Spleen (tissue), 11 donors: ENCODE data around the gene MMP17. TPM values are rescaled to one million over a fixed set of nuclear protein-coding genes. Genes with fewer than 3 reads are reported as not detected.

Experiments
- DNase-seq: peaks from one replicate; pipeline ENCODE4 v3.0.0-alpha.2; 2020
- H3K27ac ChIP-seq, 8 donors: fragments of 200-600 bp; sonication (generic) in 7 of 8; 1 replicate in 4 of 8; 2 replicates in 4 of 8; pipeline versions ENCODE4 v1.5.0 to v1.8.0; 2016 to 2021; ENCODE audit warnings: inconsistent platforms in 4 of 8, mild to moderate bottlenecking in 4 of 8, moderate library complexity in 1 of 8
- H3K27me3 ChIP-seq, 7 donors: fragments of 200-600 bp; sonication (generic) in 6 of 7; replicated peaks in 1 of 7; 1 replicate in 4 of 7; 2 replicates in 3 of 7; pipeline versions ENCODE4 v1.5.0 to v1.8.0; 2016 to 2021; ENCODE audit warnings: inconsistent platforms in 3 of 7, mild to moderate bottlenecking in 1 of 7
- H3K36me3 ChIP-seq, 6 donors: fragments of 200-600 bp; sonication (generic) in 5 of 6; 1 replicate in 4 of 6; 2 replicates in 2 of 6; pipeline versions ENCODE4 v1.5.0 to v1.8.0; 2016 to 2021; ENCODE audit warnings: inconsistent platforms in 2 of 6
- H3K4me1 ChIP-seq, 6 donors: fragments of 200-600 bp; sonication (generic) in 5 of 6; 1 replicate in 3 of 6; 2 replicates in 3 of 6; pipeline versions ENCODE4 v1.5.0 to v1.8.0; 2016 to 2021; ENCODE audit warnings: inconsistent platforms in 3 of 6
- H3K4me3 ChIP-seq, 8 donors: fragments of 200-600 bp; sonication (generic) in 7 of 8; 1 replicate in 4 of 8; 2 replicates in 4 of 8; pipeline versions ENCODE4 v1.5.0 to v1.8.0; 2016 to 2021; ENCODE audit warnings: inconsistent platforms in 4 of 8, mild to moderate bottlenecking in 4 of 8, moderate library complexity in 2 of 8
- H3K9me3 ChIP-seq, 8 donors: fragments of 200-600 bp; sonication (generic) in 7 of 8; 1 replicate in 4 of 8; 2 replicates in 4 of 8; pipeline versions ENCODE4 v1.5.0 to v1.8.0; 2016 to 2021; ENCODE audit warnings: inconsistent platforms in 4 of 8
- CTCF ChIP-seq, 11 experiments: fragments of 200-600 bp in 7 of 11; fragments of 450-650 bp in 4 of 11; sonication (generic) in 4 of 11; IDR thresholded peaks in 8 of 11; conservative IDR thresholded peaks in 3 of 11; 1 replicate in 7 of 11; 2 replicates in 4 of 11; pipeline versions ENCODE4 v1.4.0 to v1.8.0; 2016 to 2021; ENCODE audit warnings: antibody characterized with exemption in 11 of 11, inconsistent platforms in 4 of 11, mild to moderate bottlenecking in 1 of 11
- POLR2A ChIP-seq, 3 donors: fragments of 450-650 bp; IDR thresholded peaks; one replicate each; pipeline ENCODE4 v1.5.1; 2017; ENCODE audit warnings: antibody characterized with exemption in 3 of 3, mild to moderate bottlenecking in 1 of 3
- POLR2AphosphoS5 ChIP-seq, 3 donors: sonication (generic); formaldehyde crosslinking; IDR thresholded peaks; one replicate each; pipeline ENCODE4 v1.5.1; 2017; ENCODE audit warnings: antibody characterized with exemption in 3 of 3
- WGBS, 5 donors: extraction: QIAGEN DNeasy Blood & Tissue Kit in 3 of 5; methylation state at CpG; one replicate each; pipeline versions ENCODE4 v1.1.5 to v1.1.7; 2013 to 2018; 5-methylcytosine and 5-hydroxymethylcytosine counted together
- intact Hi-C: fragments of 100-400 bp; cut with DNase I; formaldehyde crosslinking; loops from one replicate; pipeline ENCODE4 v1.15.0; 2023; ENCODE audit warnings: low total_unique reads
- polyA plus RNA-seq, 3 donors: library from polyadenylated mRNA; stranded (reverse); fragments of 200-250 nt; gene quantifications; one replicate each; pipeline ENCODE4 v1.2.1, GENCODE V29; 2013
- total RNA-seq, 7 donors: library from RNA; depleted of rRNA in 3 of 7; stranded (reverse); fragments of >200 nt in 3 of 7; fragmentation: NEBNext Ultra II Directional in 4 of 7; extraction: Animal tissue kit (Norgen Biotek cat#: 25700) in 4 of 7; gene quantifications; one replicate each; pipeline versions ENCODE4 v1.1.0 to v1.2.1, GENCODE V29; 2016 to 2021
- donor health status: healthy with polysubstance abuse.
- donor health status: DM: no; HTN: no; CAD: no; lungs with moderate emphysema.
- donor health status: DM: no; HTN: no; CAD: no.
- donor health status: Bipolar disorder and iron deficiency.
- donor health status: healthy.
- donor health status: DM: no; HTN: no; CAD: no.
- donor health status: DM: yes; HTN: yes; CAD: no.

The MMP17 gene
- total and polyA plus RNA-seq, 10 donors = 1.4 to 8.4 (median 3.5) TPM

GRCh38 chr12:131833896-131834641, 5.9 kb downstream of the MMP17 start:
- H3K9me3 ChIP-seq = no peaks in the 10 kb centered on the region
- peaks cover 21 to 35% (median 28%) of the 10 kb centered on the region in 6 donors for H3K4me1 ChIP-seq
- intact Hi-C loops = no loop called here
- no peak overlapping the region for H3K27ac ChIP-seq
- H3K4me3 ChIP-seq = no peak overlapping the region
- DNase-seq = no peak
- H3K36me3 ChIP-seq = no peaks in the 10 kb centered on the region
- peaks cover 0 to 78% (median 19%) of the 10 kb centered on the region in 7 donors for H3K27me3 ChIP-seq
- TF ChIP-seq POLR2A (IDR thresholded peaks at IDR 0.05) = no peak
- peak in 2 of 11 experiments; percentile 24 to 27 for TF ChIP-seq CTCF (IDR thresholded peaks at IDR 0.05 in 8 of 11, conservative IDR thresholded peaks at IDR 0.05 in 3 of 11)
- no peak for TF ChIP-seq POLR2AphosphoS5 (IDR thresholded peaks at IDR 0.05)
- 38 to 66% (median 56%) methylated on average over 2 to 23 of the region's 23 CpGs for WGBS, 5 donors

- intact Hi-C loops = no loop called here
- 73 to 80% (median 75%) methylated on average over 17 to 20 of the region's 20 CpGs for WGBS, 5 donors
Observed at GRCh38 chr12:131834798-131835615, 6.8 kb downstream of the MMP17 start.

GRCh38 chr12:131835616-131836171, 7.5 kb downstream of the MMP17 start:
- TF ChIP-seq POLR2A (IDR thresholded peaks at IDR 0.05) = no peak
- TF ChIP-seq POLR2AphosphoS5 (IDR thresholded peaks at IDR 0.05) = no peak
- no peak for TF ChIP-seq CTCF (IDR thresholded peaks at IDR 0.05 in 8 of 11, conservative IDR thresholded peaks at IDR 0.05 in 3 of 11)
- Histone ChIP-seq H3K27me3 (peaks cover 0 to 62% (median 3%) of the 10 kb centered on the region in 7 donors), H3K9me3 (no peaks in the 10 kb centered on the region), H3K27ac (no peak overlapping the region), H3K4me3 (no peak overlapping the region), H3K36me3 (no peaks in the 10 kb centered on the region), H3K4me1 (peaks cover 4 to 19% (median 11%) of the 10 kb centered on the region in 6 donors)
- DNase-seq = no peak
- 63 to 89% (median 80%) methylated on average over 7 of the region's 7 CpGs for WGBS, 5 donors
- intact Hi-C loops = no loop called here

More at GRCh38 chr12:131834798-131835615, 6.8 kb downstream of the MMP17 start:
- Histone ChIP-seq H3K4me3 (no peak overlapping the region), H3K27ac (no peak overlapping the region), H3K4me1 (peaks cover 11 to 26% (median 18%) of the 10 kb centered on the region in 6 donors), H3K27me3 (peaks cover 0 to 69% (median 10%) of the 10 kb centered on the region in 7 donors), H3K36me3 (no peaks in the 10 kb centered on the region), H3K9me3 (no peaks in the 10 kb centered on the region)
- no peak for TF ChIP-seq POLR2A (IDR thresholded peaks at IDR 0.05)
- no peak for DNase-seq

- no peak for DNase-seq
- H3K9me3 ChIP-seq = no peaks in the 10 kb centered on the region
- intact Hi-C loops = no loop called here
- H3K4me3 ChIP-seq = no peak overlapping the region
- H3K27ac ChIP-seq = no peak overlapping the region
- H3K4me1 ChIP-seq = peaks cover 0 to 14% (median 6%) of the 10 kb centered on the region in 6 donors
- no peak for TF ChIP-seq POLR2AphosphoS5 (IDR thresholded peaks at IDR 0.05)
- no peak for TF ChIP-seq POLR2A (IDR thresholded peaks at IDR 0.05)
- peak in 4 of 11 experiments; percentile 11 to 44 (median 23) for TF ChIP-seq CTCF (IDR thresholded peaks at IDR 0.05 in 8 of 11, conservative IDR thresholded peaks at IDR 0.05 in 3 of 11)
- 46 to 71% (median 64%) methylated on average over 3 of the region's 3 CpGs for WGBS, 5 donors
- no peaks in the 10 kb centered on the region for H3K36me3 ChIP-seq
- peaks cover 0 to 57% (median 0%) of the 10 kb centered on the region in 7 donors for H3K27me3 ChIP-seq
Observed at GRCh38 chr12:131836193-131836592, 8.0 kb downstream of the MMP17 start.
